Glutamatergic neuron (in vitro differentiated cells): ENCODE results near the gene SPOCK1. TPM values are rescaled to one million over a fixed set of nuclear protein-coding genes. Genes with fewer than 3 reads are reported as not detected.

Experiments used
- DNase-seq: peaks from one replicate; pipeline ENCODE4 v3.0.0; 2022
- H3K27ac Mint-ChIP-seq: one replicate; pipeline ENCODE4 v1.8.0; 2020; ENCODE audit warnings: mild to moderate bottlenecking, mixed read lengths, inconsistent platforms; ENCODE audit not compliant: unreplicated experiment
- H3K27me3 Mint-ChIP-seq: one replicate; pipeline ENCODE4 v1.8.0; 2020; ENCODE audit warnings: mild to moderate bottlenecking, moderate library complexity, mixed read lengths, inconsistent platforms; ENCODE audit not compliant: unreplicated experiment
- H3K36me3 Mint-ChIP-seq: one replicate; pipeline ENCODE4 v1.8.0; 2020; ENCODE audit warnings: mild to moderate bottlenecking, mixed read lengths, inconsistent platforms; ENCODE audit not compliant: unreplicated experiment
- H3K4me1 Mint-ChIP-seq: one replicate; pipeline ENCODE4 v1.8.0; 2020; ENCODE audit warnings: mild to moderate bottlenecking, low read depth, mixed read lengths, inconsistent platforms; ENCODE audit not compliant: unreplicated experiment
- H3K4me3 Mint-ChIP-seq: one replicate; pipeline ENCODE4 v1.8.0; 2020; ENCODE audit warnings: mild to moderate bottlenecking, mixed read lengths, inconsistent platforms; ENCODE audit not compliant: unreplicated experiment
- H3K9me3 Mint-ChIP-seq: one replicate; pipeline ENCODE4 v1.8.0; 2020; ENCODE audit warnings: mild to moderate bottlenecking, moderate library complexity, mixed read lengths, inconsistent platforms; ENCODE audit not compliant: unreplicated experiment
- CTCF ChIP-seq: fragments of 200-600 bp; sonication (generic); IDR thresholded peaks from one replicate; pipeline ENCODE4 v1.5.0; 2021; ENCODE audit not compliant: partially characterized antibody, unreplicated experiment
- total RNA-seq: library from RNA; stranded (reverse); fragmentation: NEBNext Ultra II Directional; extraction: Animal tissue kit (Norgen Biotek cat#: 25700); gene quantifications from one replicate; pipeline ENCODE4 v1.2.1, GENCODE V29; 2021; ENCODE audit not compliant: unreplicated experiment

Gene SPOCK1
- total RNA-seq, 1 donor from 2014 or later: 25.4 TPM

- H3K36me3 Mint-ChIP-seq: no peaks in the 10 kb centered on the region
- no peaks in the 10 kb centered on the region for H3K27me3 Mint-ChIP-seq
- DNase-seq: no peak
- TF ChIP-seq CTCF: no peak
- no peak overlapping the region for H3K4me3 Mint-ChIP-seq
- H3K9me3 Mint-ChIP-seq: no peaks in the 10 kb centered on the region
- no peak overlapping the region for H3K27ac Mint-ChIP-seq
- no peaks in the 10 kb centered on the region for H3K4me1 Mint-ChIP-seq
Measured at GRCh38 chr5:137215261-137215660, 283.9 kb downstream of the SPOCK1 start.

DNA sequence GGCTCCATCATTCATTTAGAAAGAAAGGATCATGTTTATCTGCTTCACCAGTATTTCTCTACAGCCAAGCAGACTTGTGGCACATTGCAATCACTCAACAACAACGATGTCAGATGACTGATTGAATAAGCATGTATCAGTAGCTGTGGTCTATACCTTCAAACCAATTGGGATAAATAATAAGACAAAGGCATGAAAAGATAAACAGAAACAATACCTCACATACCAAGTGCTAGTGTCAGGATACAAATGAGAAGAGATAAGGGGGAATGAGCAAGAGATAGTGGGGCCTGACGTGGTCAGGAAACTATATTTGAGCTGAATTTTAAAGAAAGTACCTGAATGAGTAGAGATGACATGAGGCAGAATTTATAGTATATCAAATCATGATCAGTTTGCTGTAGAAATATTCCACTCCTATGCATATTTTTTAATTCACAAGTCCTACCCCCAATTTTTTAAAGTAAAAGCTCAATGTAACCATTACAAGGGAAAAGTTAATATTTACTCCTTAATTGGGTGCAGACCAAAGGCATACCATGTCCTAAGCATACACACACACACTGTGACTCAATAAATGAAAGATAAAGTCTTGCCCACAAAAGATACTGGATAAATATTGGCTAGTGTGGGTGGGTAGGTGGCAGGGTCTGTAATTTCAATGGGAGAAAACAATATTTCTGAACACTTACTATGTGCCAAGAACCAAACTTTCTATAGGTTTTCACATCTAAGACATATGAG, 284.5 kb downstream of the SPOCK1 start:
- no peaks in the 10 kb centered on the region for H3K36me3 Mint-ChIP-seq
- no peak for DNase-seq
- H3K27me3 Mint-ChIP-seq: no peaks in the 10 kb centered on the region
- H3K4me3 Mint-ChIP-seq: no peak overlapping the region
- no peak for TF ChIP-seq CTCF
- H3K4me1 Mint-ChIP-seq: no peaks in the 10 kb centered on the region
- no peak overlapping the region for H3K27ac Mint-ChIP-seq
- no peaks in the 10 kb centered on the region for H3K9me3 Mint-ChIP-seq

DNA sequence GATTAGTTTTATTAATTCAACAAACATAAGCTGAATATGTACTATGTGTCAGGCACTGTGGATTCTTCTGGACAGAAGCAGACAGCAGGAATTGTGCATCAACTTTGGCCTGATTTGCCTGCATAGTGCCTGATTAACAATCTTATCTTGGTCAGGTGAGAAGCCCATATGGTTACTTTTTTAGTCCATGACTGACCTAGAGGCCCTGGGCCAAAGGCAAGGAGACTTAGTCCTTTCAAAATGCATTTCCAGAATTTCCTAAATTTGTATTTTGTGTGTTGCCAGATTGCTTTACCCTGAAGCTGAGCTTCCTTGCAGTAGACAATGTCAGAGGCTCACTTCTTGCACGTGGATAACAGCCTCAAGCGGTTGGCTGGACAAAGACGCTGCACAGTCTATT, 286.7 kb downstream of the SPOCK1 start:
- TF ChIP-seq CTCF: no peak
- DNase-seq: no peak
- Mint-ChIP-seq H3K9me3 (no peaks in the 10 kb centered on the region), H3K36me3 (no peaks in the 10 kb centered on the region), H3K4me1 (peaks cover 3% of the 10 kb centered on the region), H3K27me3 (no peaks in the 10 kb centered on the region), H3K4me3 (no peak overlapping the region), H3K27ac (no peak overlapping the region)

DNA sequence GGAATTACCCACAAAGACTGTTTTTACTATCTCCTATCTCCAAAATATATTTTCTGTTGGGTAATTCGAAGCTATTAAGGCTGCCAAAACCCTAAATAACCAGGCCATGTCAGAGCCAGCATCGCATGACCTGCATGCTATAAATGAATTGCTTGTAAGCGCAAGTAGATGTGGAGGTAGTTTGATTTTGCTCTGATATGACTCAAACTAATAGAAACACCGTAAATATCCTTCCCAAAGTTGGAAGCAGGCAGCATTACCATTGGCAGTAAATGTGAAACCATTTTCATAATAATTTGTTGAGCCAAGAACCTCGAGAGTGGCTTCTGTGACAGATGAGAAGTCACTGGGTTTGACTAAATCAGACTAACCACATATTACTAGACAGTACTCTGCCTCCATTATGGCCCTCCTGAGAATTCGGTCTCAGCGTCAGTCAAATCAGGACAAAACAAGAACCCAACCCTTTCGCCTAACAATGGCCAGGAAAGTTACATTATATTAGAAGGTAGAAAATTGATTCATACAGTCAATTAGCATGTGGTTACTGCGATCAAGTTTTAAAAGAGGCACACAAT, 289.8 kb downstream of the SPOCK1 start:
- no peak for DNase-seq
- Mint-ChIP-seq H3K4me1 (peaks cover 3% of the 10 kb centered on the region), H3K4me3 (no peak overlapping the region), H3K36me3 (no peaks in the 10 kb centered on the region), H3K27ac (no peak overlapping the region), H3K9me3 (no peaks in the 10 kb centered on the region), H3K27me3 (no peaks in the 10 kb centered on the region)
- no peak for TF ChIP-seq CTCF

GRCh38 chr5:137207023-137207760, 291.9 kb downstream of the SPOCK1 start:
- Mint-ChIP-seq H3K36me3 (no peaks in the 10 kb centered on the region), H3K9me3 (no peaks in the 10 kb centered on the region), H3K4me1 (peaks cover 3% of the 10 kb centered on the region), H3K4me3 (no peak overlapping the region), H3K27me3 (no peaks in the 10 kb centered on the region), H3K27ac (no peak overlapping the region)
- no peak for DNase-seq
- no peak for TF ChIP-seq CTCF
